AG10803 (cell line): Measurements from ENCODE around the gene RPS6KA3.

Experiments used
- DNase-seq: peaks from one replicate; pipeline ENCODE4 v3.0.0; 2010; ENCODE audit warnings: low read depth
- H3K4me3 ChIP-seq: 2 replicates; pipeline ENCODE4 v1.5.1; 2011; ENCODE audit warnings: mild to moderate bottlenecking, low read length, control low read depth
- CTCF ChIP-seq: conservative IDR thresholded peaks from 2 replicates; pipeline ENCODE4 v1.5.1; 2011; ENCODE audit warnings: mild to moderate bottlenecking, low read length, control low read depth, inconsistent platforms

Gene RPS6KA3

GRCh38 chrX:20151689-20152088 lies 115.0 kb downstream of the RPS6KA3 start:
- DNase-seq, result no peak
- no peak overlapping the region for H3K4me3 ChIP-seq
- no peak for TF ChIP-seq CTCF

- no peak overlapping the region for H3K4me3 ChIP-seq
- TF ChIP-seq CTCF, result no peak
- DNase-seq, result no peak
Measured at GRCh38 chrX:20149326-20149725, 117.4 kb downstream of the RPS6KA3 start.

GRCh38 chrX:20147561-20147960 lies 119.1 kb downstream of the RPS6KA3 start:
- no peak for DNase-seq

GRCh38 chrX:20144491-20144890 lies 122.2 kb downstream of the RPS6KA3 start:
- H3K4me3 ChIP-seq, result no peak overlapping the region
- peak; percentile 45 for DNase-seq
- no peak for TF ChIP-seq CTCF

More at GRCh38 chrX:20147561-20147960, 119.1 kb downstream of the RPS6KA3 start:
- TF ChIP-seq CTCF, result no peak
- H3K4me3 ChIP-seq, result no peak overlapping the region

GRCh38 chrX:20143561-20143960 lies 123.1 kb downstream of the RPS6KA3 start:
- DNase-seq, result no peak
- TF ChIP-seq CTCF, result no peak
- no peak overlapping the region for H3K4me3 ChIP-seq

- no peak for DNase-seq
- H3K4me3 ChIP-seq, result no peak overlapping the region
- no peak for TF ChIP-seq CTCF
Measured at GRCh38 chrX:20143111-20143510, 123.6 kb downstream of the RPS6KA3 start.

- peak within 1 kb of the TSS; percentile 75 for H3K4me3 ChIP-seq
- DNase-seq, result peak; percentile 96
- no peak for TF ChIP-seq CTCF
Measured at GRCh38 chrX:20141281-20142220, 125.2 kb downstream of the RPS6KA3 start, which contains the start of gene EIF1AX. TSS of gene EIF1AX (minus strand) at chrX:20141838. CDS start at chrX:20141640, 198 bp downstream.
